CD4-positive, alpha-beta T cell treated with Interleukin-17A for 1 hour (primary cell): ENCODE data around the gene IGFBP5.

ENCODE experiments used
- DNase-seq: peaks from one replicate; pipeline ENCODE4 v3.0.0-alpha.2; 2020

IGFBP5 gene

GRCh38 chr2:216695401-216695821 is at the start of gene IGFBP5:
Gene IGFBP5 (minus strand): TSS chr2:216695549. CDS start chr2:216694775, 774 bp downstream.
- DNase-seq = no peak

- no peak for DNase-seq
Observed at GRCh38 chr2:216743781-216744180, 48.4 kb upstream of the IGFBP5 start.

- no peak for DNase-seq
Observed at GRCh38 chr2:216742411-216742810, 47.1 kb upstream of the IGFBP5 start.

DNA sequence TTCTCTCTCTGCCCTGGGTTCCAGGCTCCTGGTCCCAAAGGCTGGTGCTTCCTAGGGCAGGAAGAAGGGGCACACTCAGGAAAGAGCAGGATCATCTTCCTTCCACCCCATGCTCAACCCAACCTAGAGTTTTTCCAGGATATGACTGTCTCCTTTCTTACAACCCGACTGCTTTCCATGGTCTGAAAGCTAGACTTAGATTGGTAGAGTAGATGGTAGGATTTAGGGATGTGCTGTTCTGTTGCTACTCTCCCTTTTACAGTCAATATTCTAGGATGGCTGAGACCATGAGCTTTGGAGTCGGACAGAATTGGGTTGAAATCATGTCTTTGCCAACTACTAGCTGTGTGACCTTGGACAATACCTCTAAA is 45.9 kb upstream of the IGFBP5 start:
- no peak for DNase-seq

GRCh38 chr2:216740557-216741222 is 45.3 kb upstream of the IGFBP5 start:
- DNase-seq = no peak

- DNase-seq = no peak
Observed at GRCh38 chr2:216739035-216739434, 43.7 kb upstream of the IGFBP5 start.

GRCh38 chr2:216737676-216738075 is 42.3 kb upstream of the IGFBP5 start:
- DNase-seq = no peak

- no peak for DNase-seq
Observed at GRCh38 chr2:216736326-216736725, 41.0 kb upstream of the IGFBP5 start.

GRCh38 chr2:216735668-216736067 is 40.3 kb upstream of the IGFBP5 start:
- no peak for DNase-seq

- no peak for DNase-seq
Observed at GRCh38 chr2:216735086-216735485, 39.7 kb upstream of the IGFBP5 start.

DNA sequence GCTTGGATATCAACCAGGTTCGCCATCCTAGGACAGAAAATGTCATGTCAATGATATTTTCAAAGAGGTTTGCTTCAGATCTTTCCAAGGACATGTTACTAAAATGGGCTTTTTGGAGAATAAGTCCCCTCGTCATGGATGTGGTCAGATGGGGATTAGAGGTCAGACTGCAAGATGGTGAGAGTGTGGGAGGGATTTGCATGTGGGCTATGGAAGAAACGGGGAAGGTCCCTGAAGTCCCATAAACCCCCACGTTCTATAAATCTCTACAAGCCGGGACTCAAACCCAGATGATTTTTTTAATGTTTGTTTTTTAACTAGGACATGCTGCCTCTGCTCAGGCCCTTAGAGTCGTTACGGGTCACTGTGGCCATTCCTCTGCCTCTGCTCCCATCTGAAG is 37.7 kb upstream of the IGFBP5 start:
- no peak for DNase-seq

DNA sequence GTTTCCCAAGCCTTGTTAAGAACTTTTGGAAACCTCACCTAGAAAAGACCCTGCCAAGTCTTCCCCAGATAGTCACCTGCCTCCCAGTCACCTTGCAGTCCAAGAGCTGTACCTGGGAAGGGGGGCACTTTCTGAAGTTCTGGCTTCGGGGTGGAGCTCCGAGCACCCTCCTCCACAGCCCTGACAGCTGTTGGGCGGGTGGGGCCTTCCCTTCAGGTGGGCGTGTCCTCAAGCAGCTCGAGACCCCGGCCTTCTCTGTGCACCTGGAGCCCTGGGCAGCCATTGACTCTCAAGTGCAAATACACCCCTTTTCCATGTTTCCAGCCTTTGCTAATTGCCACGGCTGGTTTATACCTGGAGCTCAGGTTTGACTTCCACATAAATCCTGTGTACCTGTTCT is 37.0 kb upstream of the IGFBP5 start:
- no peak for DNase-seq

DNA sequence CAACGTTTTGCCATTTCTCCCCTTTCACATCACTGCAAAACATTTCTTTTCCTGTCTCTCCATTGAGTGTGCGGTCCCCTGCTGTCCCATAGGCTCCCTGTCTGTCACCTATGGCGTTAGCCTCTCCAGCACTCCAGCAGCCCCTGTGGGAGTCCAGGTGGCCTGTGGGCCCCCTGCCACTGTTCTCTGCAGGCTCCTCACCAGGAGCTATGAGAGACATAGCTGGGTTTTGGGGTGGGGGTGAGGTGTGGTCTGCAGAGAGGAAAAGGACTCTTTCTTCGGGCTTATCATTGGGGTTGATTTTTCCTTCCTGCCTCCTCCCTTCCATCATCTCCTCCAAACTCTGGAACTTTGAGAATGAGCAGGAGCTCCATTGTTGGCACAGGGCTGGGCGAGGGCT is 36.1 kb upstream of the IGFBP5 start:
- DNase-seq = no peak

DNA sequence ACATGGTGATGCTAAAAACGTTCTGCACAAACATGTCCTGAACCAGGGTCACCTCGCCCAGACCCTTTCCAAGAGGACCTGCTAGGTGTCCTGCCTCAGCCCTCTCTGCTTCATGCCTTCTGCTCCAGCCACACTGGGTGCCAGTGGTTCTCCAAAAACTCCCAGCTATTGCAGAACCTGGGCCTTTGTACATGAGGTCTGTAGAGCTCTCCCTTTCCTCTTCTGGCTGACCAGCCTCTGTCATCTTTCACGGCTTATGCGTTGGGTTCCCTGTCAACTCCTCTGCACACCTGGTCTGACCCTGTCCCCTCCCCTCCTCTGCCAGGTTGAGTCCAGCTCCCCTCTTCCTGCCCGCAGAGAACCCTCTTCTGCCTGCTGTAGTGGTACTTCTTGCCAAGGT is 35.5 kb upstream of the IGFBP5 start:
- no peak for DNase-seq

DNA sequence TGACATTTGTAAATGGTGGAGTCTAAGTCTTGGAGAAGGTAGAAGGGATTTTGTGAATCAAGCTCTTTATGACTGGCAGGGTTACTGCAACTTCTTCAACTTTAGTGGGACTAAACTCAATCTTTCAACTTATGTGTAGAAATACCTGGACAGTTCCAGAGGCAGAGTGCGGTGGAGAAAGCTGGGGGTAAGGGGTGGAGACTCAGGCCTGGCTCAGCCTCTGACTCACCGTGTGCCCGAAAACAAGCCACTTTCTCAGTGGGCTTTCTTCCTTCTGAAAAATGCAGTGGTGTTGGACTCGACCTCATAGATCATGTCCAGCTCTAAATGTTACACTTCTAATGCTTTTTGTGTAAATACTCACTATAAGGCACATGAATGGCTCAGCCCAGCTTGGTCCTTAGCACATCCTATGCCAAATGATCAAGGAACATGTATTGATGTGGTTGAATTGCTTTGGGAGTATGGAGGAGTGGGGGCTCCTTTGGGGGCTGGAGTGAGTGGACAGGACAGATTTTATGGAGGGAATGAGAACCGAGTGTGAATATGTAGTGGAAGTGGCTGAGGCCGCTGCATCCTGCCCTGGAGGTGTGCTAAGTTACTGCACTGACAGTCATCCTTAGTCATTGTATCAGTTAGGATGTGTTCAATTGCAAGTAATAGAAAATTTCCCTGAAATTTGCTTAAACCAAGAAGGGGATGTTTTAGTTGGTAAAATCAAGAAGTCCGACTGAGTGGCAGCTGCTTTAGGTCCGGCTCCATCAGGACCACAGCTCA is 32.2 kb upstream of the IGFBP5 start:
- DNase-seq = no peak

DNA sequence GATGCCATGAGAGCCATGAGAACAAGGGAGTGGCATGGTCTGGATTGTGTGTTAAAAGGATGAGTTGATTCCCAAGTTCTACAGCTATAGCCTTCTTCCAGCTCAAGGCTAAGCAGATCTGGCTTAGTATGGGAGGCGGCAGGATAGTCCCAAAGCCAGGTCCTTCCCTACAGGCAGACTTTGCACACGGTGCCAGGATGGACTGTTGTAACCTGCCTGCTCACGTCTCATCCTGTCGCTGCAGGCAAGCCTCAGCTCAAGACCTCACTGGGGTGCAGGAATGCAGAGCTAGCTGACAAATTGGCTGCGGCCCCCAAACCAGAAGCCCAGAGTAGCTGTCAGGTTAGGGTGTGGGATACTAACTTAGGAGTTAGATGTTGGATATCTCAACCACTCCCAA is 28.8 kb upstream of the IGFBP5 start:
- DNase-seq = no peak

DNA sequence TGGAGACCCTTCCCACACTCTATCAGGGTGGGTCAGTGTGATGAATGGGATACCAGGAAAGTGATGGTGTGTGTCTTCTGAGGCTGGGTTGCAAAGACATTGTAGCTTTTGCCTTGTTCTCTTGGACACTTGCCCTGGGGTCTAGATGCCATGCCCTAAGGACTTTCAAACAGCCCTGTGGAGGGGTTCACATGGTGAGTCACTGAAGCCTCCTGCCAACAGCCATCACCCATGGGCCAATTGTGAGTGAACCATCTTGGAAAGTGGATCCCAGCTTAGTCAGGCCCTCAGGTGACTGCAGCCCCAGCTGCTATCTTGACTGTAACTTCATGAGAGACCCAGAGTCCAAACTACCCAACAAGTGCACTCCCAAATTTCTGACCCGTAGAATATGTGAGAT is 25.8 kb upstream of the IGFBP5 start:
- no peak for DNase-seq

DNA sequence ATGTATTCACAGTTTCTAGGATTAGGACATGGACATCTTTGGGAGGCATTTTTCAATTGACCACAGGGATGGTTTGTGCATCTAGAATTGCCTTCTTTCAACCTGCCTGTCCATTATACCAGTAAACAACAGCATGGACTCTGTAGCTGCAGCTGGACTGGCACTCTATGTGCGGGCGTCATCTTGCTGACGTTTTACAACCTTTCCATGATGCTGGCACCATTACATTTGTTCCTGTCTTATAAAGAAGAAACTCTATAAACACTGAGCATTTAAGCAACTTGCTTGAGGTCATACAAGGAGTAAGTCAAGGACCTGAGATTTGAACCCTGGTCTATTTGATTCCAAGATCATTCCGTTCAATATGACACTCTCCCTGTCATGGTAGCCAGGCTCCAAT is 25.4 kb upstream of the IGFBP5 start:
- DNase-seq = no peak

- DNase-seq = no peak
Observed at GRCh38 chr2:216717907-216718615, 22.7 kb upstream of the IGFBP5 start.

DNA sequence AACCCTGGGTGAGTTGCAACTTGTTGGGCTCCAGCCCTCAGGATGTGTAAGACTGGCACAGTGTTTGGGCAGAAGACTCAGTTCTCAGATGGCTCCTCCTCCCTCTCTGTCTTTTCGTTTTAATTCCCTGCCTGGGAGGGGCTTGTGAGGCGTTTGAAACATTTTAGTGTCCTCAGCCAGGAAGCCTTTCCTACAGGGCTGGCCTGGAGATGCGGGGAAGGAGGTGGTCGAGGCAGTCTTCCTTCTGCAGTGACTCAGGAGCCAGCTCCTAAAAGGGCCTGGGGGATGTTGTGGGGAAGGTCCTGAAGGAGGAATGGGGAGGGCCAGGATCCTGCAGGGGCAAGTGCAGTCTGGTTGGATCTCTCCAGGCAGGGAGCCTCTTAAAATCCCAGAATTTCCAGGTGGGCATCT is 22.1 kb upstream of the IGFBP5 start:
- DNase-seq = no peak

GRCh38 chr2:216716109-216716508 is 20.8 kb upstream of the IGFBP5 start:
- DNase-seq = no peak

GRCh38 chr2:216715402-216715974 is 20.1 kb upstream of the IGFBP5 start:
- DNase-seq = no peak

- no peak for DNase-seq
Observed at GRCh38 chr2:216714376-216714775, 19.0 kb upstream of the IGFBP5 start.
